GM12892 (cell line): ENCODE data around the gene PLEKHA6.

Source experiments
- POLR2A ChIP-seq: IDR thresholded peaks from 2 replicates; pipeline ENCODE4 v1.6.1; 2011; ENCODE audit warnings: low read depth, low read length, control low read depth
- POLR2AphosphoS5 ChIP-seq: IDR thresholded peaks from 2 replicates; pipeline ENCODE4 v1.6.1; 2011; ENCODE audit warnings: low read depth, low read length, control low read depth
- TAF1 ChIP-seq: IDR thresholded peaks from 2 replicates; pipeline ENCODE4 v1.6.1; 2011; ENCODE audit warnings: low read depth, mild to moderate bottlenecking, control low read depth, low read length, borderline replicate concordance

GRCh38 chr1:204376919-204377799 is 17.4 kb upstream of the PLEKHA6 start:
- no peak for TF ChIP-seq POLR2A
- TF ChIP-seq POLR2AphosphoS5, result no peak
- no peak for TF ChIP-seq TAF1
